Memory B cell (primary cell): ENCODE data around the gene CHMP4A.

Experiments
- ATAC-seq: fragments of 150-1000 bp; cut with Tn5 transposase; 2 replicates; pipeline ENCODE4 v1.10.0; 2021; ENCODE audit warnings: low read depth, mild to moderate bottlenecking, moderate library complexity
- DNase-seq, 2 donors: peaks; one replicate each; pipeline ENCODE4 v3.0.0; 2022; ENCODE audit warnings: low spot score in 2 of 2
- H3K27ac Mint-ChIP-seq: one replicate; pipeline ENCODE4 v1.8.0; 2022; ENCODE audit warnings: mild to moderate bottlenecking, moderate library complexity, mixed read lengths
- H3K27me3 Mint-ChIP-seq: one replicate; pipeline ENCODE4 v1.8.0; 2022; ENCODE audit warnings: mixed read lengths
- H3K36me3 Mint-ChIP-seq: one replicate; pipeline ENCODE4 v1.8.0; 2022; ENCODE audit warnings: mild to moderate bottlenecking, mixed read lengths
- H3K4me1 Mint-ChIP-seq: one replicate; pipeline ENCODE4 v1.8.0; 2022; ENCODE audit warnings: mixed read lengths
- H3K4me3 Mint-ChIP-seq: one replicate; pipeline ENCODE4 v1.8.0; 2022; ENCODE audit warnings: mild to moderate bottlenecking, moderate library complexity, mixed read lengths
- H3K9me3 Mint-ChIP-seq: one replicate; pipeline ENCODE4 v1.8.0; 2022; ENCODE audit warnings: mixed read lengths

Gene CHMP4A

GRCh38 chr14:24238123-24238522 lies 24.8 kb upstream of the CHMP4A start:
- no peak overlapping the region for H3K27ac Mint-ChIP-seq
- H3K9me3 Mint-ChIP-seq, result no peaks in the 10 kb centered on the region
- no peak for ATAC-seq
- H3K4me1 Mint-ChIP-seq, result peaks cover 38% of the 10 kb centered on the region
- H3K27me3 Mint-ChIP-seq, result no peaks in the 10 kb centered on the region
- DNase-seq, result no peak
- H3K36me3 Mint-ChIP-seq, result peaks cover 41% of the 10 kb centered on the region
- no peak overlapping the region for H3K4me3 Mint-ChIP-seq

DNA sequence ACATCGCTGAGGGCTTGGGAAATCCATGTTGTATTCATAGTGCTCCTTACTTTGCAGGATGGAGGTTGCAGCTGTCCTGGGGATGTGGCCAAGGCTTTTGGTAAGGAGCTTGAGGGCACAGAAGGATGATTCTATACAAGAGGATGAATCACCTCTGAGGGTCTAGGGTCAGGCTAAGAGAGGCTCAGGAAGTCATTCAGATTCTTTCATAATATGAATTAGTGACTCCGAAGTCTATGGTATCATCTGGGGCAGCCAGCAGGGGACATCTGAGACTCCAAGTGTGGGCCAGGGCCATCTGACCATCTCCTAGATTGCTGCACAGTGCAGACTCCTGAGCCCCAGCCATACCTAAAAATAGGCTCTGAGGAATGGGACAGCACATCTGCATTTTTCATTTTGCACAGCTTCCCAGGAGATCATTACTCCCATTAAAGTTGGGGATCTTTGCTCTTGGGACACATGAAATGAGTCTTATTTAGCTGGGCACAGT lies 24.2 kb upstream of the CHMP4A start:
- Mint-ChIP-seq H3K4me1 (peaks cover 38% of the 10 kb centered on the region), H3K36me3 (peaks cover 41% of the 10 kb centered on the region), H3K9me3 (no peaks in the 10 kb centered on the region), H3K4me3 (no peak overlapping the region), H3K27me3 (no peaks in the 10 kb centered on the region), H3K27ac (no peak overlapping the region)
- no peak for ATAC-seq
- no peak for DNase-seq

GRCh38 chr14:24236689-24237462 lies 23.6 kb upstream of the CHMP4A start:
- H3K36me3 Mint-ChIP-seq, result peaks cover 41% of the 10 kb centered on the region
- H3K4me3 Mint-ChIP-seq, result no peak overlapping the region
- H3K27me3 Mint-ChIP-seq, result no peaks in the 10 kb centered on the region
- ATAC-seq (no peak), DNase-seq (no peak)
- no peaks in the 10 kb centered on the region for H3K9me3 Mint-ChIP-seq
- H3K27ac Mint-ChIP-seq, result peak overlapping the region; percentile 64
- H3K4me1 Mint-ChIP-seq, result peaks cover 38% of the 10 kb centered on the region

- Mint-ChIP-seq H3K4me3 (no peak overlapping the region), H3K27me3 (no peaks in the 10 kb centered on the region), H3K36me3 (peaks cover 41% of the 10 kb centered on the region), H3K4me1 (peaks cover 44% of the 10 kb centered on the region), H3K27ac (no peak overlapping the region), H3K9me3 (no peaks in the 10 kb centered on the region)
- DNase-seq (no peak), ATAC-seq (no peak)
Observed at GRCh38 chr14:24235804-24236688, 22.8 kb upstream of the CHMP4A start.

DNA sequence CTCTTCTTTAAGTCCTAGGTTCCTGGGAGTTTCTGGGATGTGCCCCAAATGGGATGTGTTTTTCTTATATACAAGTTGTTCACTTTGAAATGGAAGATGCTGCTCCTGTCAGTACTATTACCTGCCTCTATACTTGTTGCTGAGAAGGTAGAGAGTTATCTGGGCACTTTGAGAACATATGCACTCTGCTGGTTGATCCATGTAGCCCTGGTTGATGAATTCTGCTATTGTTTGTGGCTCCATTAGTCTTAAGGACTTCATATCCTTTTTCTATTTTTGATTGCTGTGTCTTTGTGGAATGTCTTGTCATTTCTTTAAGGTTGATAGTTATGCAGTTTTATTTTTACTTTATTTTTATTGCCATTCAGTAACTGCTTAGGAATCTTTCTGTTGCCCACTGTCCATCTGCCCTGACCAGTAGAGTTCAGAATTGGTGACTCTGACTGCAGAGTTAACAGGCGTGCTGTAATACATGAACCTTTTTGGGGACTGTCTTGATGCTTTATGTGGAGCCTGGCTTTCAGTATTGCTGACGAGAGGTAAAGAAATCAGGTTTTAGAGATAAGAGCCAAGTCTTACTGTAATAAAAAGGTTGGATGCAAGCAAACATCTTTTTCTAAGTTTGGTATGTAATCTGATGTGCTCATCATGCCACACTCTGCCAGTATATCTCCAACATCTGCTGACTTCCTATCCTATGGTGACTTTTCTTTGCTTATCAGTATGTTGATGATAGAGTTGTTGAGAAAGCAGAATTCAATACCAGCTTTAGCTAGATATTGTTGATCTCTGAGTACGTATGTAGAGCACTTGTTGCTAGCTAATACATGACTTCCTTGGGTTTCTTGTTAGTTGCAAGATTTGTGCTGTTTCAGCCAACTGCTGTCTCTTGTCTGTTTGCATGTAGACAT lies 21.1 kb upstream of the CHMP4A start:
- peaks cover 33% of the 10 kb centered on the region for H3K4me1 Mint-ChIP-seq
- no peaks in the 10 kb centered on the region for H3K9me3 Mint-ChIP-seq
- peaks cover 32% of the 10 kb centered on the region for H3K36me3 Mint-ChIP-seq
- ATAC-seq (no peak), DNase-seq (no peak)
- H3K27me3 Mint-ChIP-seq, result no peaks in the 10 kb centered on the region
- H3K4me3 Mint-ChIP-seq, result peak overlapping the region; percentile 9
- H3K27ac Mint-ChIP-seq, result peak overlapping the region; percentile 50

DNA sequence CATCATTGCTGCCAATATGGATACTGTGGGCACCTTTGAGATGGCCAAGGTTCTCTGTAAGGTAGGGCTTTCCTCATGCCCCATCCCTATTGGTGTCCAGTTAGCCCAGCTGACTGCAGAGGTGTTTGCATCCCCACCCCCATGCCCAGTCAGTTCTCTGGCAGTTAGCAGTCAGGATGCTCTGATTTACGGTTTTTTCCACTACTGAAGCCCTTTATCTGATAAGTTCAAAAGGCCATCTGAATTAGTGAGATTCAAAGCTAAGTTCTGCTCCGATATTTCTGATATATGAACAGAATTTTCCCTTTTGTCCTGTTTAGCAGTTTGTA lies 20.2 kb upstream of the CHMP4A start:
- ATAC-seq (no peak), DNase-seq (no peak)
- Mint-ChIP-seq H3K4me3 (peak overlapping the region; percentile 93), H3K27ac (peak overlapping the region; percentile 85), H3K36me3 (peaks cover 28% of the 10 kb centered on the region), H3K9me3 (no peaks in the 10 kb centered on the region), H3K4me1 (peaks cover 32% of the 10 kb centered on the region), H3K27me3 (no peaks in the 10 kb centered on the region)

DNA sequence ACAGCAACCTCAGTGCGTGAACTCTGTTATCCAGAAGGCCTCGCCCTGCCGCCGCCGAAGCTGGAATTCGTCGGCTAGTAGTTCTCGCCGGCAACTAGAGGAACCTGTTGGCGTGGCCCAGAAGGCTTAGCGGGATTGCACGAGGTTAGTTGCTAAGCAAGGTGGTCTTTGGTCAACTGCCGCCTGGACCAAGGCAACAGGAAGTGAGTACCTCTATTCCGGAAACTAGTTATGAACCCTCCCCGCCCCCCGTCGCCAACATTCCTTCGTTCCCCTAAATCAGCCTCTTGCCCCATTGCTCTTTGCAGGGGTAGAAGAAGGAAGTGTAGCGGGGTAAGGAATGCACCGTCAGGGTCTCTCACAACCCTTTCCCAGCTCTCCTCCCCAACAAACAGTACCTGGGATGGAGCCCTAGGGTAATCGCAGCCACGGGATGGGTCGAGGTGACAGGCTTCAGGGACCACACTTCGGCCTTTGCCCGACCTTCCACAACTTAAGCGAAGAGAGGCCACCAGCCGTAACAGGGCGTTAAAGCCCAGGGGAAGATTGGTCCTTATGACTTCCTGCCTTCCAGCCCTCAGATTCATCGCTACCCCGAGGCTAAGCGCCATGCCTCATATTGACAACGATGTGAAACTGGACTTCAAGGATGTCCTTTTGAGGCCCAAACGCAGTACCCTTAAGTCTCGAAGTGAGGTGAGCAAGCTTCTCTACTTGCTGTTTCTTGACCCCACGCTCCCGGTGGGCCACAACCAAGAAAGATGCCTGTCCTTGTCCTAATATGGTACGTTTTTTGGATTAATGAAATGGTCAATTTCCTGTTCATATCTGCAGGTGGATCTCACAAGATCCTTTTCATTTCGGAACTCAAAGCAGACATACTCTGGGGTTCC lies 19.6 kb upstream of the CHMP4A start, which contains the start of gene GMPR2:
Gene GMPR2 (plus strand): TSS at position 285 of the 893 bp plus-strand sequence. CDS start 325 bp downstream, at position 610.
- no peak for DNase-seq
- Mint-ChIP-seq H3K4me3 (peak within 1 kb of the TSS; percentile 93), H3K4me1 (peaks cover 28% of the 10 kb centered on the region), H3K27me3 (no peaks in the 10 kb centered on the region), H3K9me3 (no peaks in the 10 kb centered on the region), H3K36me3 (peaks cover 23% of the 10 kb centered on the region), H3K27ac (peak within 1 kb of the TSS; percentile 85)
- peak; percentile 43 for ATAC-seq

DNA sequence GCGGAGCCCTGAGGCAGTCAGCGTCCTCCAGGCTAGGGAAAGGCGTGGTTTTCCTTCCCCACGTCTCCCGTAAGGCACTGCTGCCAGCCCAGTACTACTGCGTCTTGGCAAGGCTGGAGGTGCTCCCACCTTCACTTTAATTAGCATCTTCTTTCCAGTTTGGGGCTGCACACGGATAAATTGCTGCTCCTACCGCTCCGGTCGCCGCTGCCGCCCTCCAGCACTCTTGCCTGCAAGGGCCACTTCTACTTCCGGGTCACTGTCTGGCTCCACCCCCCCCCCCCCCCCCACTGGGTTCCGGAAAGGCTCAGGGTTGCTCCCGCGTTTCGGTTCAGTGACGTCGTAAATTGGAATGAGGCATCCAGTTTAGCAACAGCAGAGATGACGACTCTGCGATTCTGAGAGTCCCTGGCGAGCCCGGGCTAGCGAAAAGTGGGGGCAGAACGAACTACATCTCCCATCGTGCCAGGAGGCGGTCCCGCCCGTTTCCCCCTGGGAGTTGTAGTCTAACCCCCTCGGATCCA lies 18.9 kb upstream of the CHMP4A start, which contains the start of gene NEDD8:
Gene NEDD8 (minus strand): TSS at position 247 of the 524 bp plus-strand sequence. CDS start 100 bp downstream, at position 147.
- DNase-seq, result peak; percentile 84 to 85
- peak; percentile 83 for ATAC-seq
- peaks cover 22% of the 10 kb centered on the region for H3K36me3 Mint-ChIP-seq
- H3K4me3 Mint-ChIP-seq, result peak within 1 kb of the TSS; percentile 93
- peak within 1 kb of the TSS; percentile 85 for H3K27ac Mint-ChIP-seq
- no peaks in the 10 kb centered on the region for H3K9me3 Mint-ChIP-seq
- no peaks in the 10 kb centered on the region for H3K27me3 Mint-ChIP-seq
- H3K4me1 Mint-ChIP-seq, result peaks cover 27% of the 10 kb centered on the region

GRCh38 chr14:24231263-24232120 lies 18.2 kb upstream of the CHMP4A start:
- peak overlapping the region; percentile 85 for H3K27ac Mint-ChIP-seq
- peak overlapping the region; percentile 93 for H3K4me3 Mint-ChIP-seq
- DNase-seq (no peak), ATAC-seq (no peak)
- H3K9me3 Mint-ChIP-seq, result no peaks in the 10 kb centered on the region
- peaks cover 24% of the 10 kb centered on the region for H3K4me1 Mint-ChIP-seq
- peaks cover 17% of the 10 kb centered on the region for H3K36me3 Mint-ChIP-seq
- H3K27me3 Mint-ChIP-seq, result no peaks in the 10 kb centered on the region

GRCh38 chr14:24228902-24229301 lies 15.6 kb upstream of the CHMP4A start:
- Mint-ChIP-seq H3K27ac (no peak overlapping the region), H3K9me3 (no peaks in the 10 kb centered on the region), H3K4me3 (no peak overlapping the region), H3K27me3 (no peaks in the 10 kb centered on the region), H3K4me1 (peaks cover 17% of the 10 kb centered on the region), H3K36me3 (peaks cover 7% of the 10 kb centered on the region)
- ATAC-seq, result no peak
- no peak for DNase-seq

GRCh38 chr14:24226473-24226872 lies 13.2 kb upstream of the CHMP4A start:
- peaks cover 7% of the 10 kb centered on the region for H3K36me3 Mint-ChIP-seq
- no peak overlapping the region for H3K27ac Mint-ChIP-seq
- ATAC-seq (no peak), DNase-seq (no peak)
- no peaks in the 10 kb centered on the region for H3K27me3 Mint-ChIP-seq
- no peaks in the 10 kb centered on the region for H3K9me3 Mint-ChIP-seq
- peaks cover 15% of the 10 kb centered on the region for H3K4me1 Mint-ChIP-seq
- no peak overlapping the region for H3K4me3 Mint-ChIP-seq

DNA sequence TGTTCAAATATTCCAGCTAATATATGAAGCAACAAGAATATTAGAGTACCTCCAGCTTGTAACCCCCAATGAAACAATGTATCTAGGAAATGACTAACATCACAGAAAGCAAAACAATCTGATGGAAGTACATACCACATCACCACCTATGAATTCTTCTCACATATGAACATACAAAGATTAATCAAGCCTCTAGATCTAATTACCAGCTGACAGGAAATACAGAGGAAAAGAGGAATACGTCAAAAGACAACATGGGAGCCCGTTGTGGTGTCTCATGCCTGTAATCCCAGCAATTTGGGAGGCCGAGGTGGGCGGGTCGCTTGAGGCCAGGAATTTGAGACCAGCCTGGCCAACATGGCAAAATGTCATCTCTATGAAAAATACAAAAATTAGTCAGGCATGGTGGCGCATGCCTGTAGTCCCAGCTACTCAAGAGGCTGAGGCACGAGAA lies 11.4 kb upstream of the CHMP4A start:
- ATAC-seq (no peak), DNase-seq (no peak)
- no peaks in the 10 kb centered on the region for H3K9me3 Mint-ChIP-seq
- peaks cover 12% of the 10 kb centered on the region for H3K4me1 Mint-ChIP-seq
- no peak overlapping the region for H3K27ac Mint-ChIP-seq
- peaks cover 8% of the 10 kb centered on the region for H3K36me3 Mint-ChIP-seq
- H3K4me3 Mint-ChIP-seq, result no peak overlapping the region
- H3K27me3 Mint-ChIP-seq, result no peaks in the 10 kb centered on the region
